ENCODE results near the gene PRSS36. TPM values are rescaled to one million over a fixed set of nuclear protein-coding genes. Genes with fewer than 3 reads are reported as not detected.
A peak's percentile ranks its signal among the peaks of the same experiment; 100 is the strongest.

Gene PRSS36
- total and polyA plus RNA-seq, 9 of the 15 experiments (the other 6 are each of a cell fraction or from before 2014, with no cell fraction given) = 0.09 to 1.2 (median 0.54) TPM; not detected in 2

GRCh38 chr16:31192856-31193642, 43.2 kb upstream of the PRSS36 start (continued):
- TF ChIP-seq REST (IDR thresholded peaks at IDR 0.05; ENCODE audit: borderline replicate concordance) (no peak), REST (CRISPR knock-in tag; IDR thresholded peaks at IDR 0.05; ENCODE audit: low read depth) (no peak), PHTF2 (CRISPR knock-in tag; IDR thresholded peaks at IDR 0.05) (no peak), HINFP (tag; conservative IDR thresholded peaks at IDR 0.05; ENCODE audit: low read depth) (no peak), POLR2AphosphoS5 (IDR thresholded peaks at IDR 0.05; ENCODE audit: control insufficient read depth, insufficient read depth, low read depth, low read length) (peak; percentile 8; the same call in 1 of the 2 replicates), POLR2A (conservative IDR thresholded peaks at IDR 0.05) (peak; percentile 36; the same call in 1 of the 2 replicates), ZBTB43 (CRISPR knock-in tag; IDR thresholded peaks at IDR 0.05) (0 out of 2 replicates have a peak, but pooled peaks have one; percentile 37), STAT5A (IDR thresholded peaks at IDR 0.05; ENCODE audit: borderline replicate concordance, low read length) (no peak), MYBL2 (IDR thresholded peaks at IDR 0.05; ENCODE audit: low read depth) (no peak), MYBL2 (CRISPR knock-in tag; IDR thresholded peaks at IDR 0.05; ENCODE audit: borderline replicate concordance) (no peak), POLR2G (IDR thresholded peaks at IDR 0.05; ENCODE audit: low read depth, low read length) (no peak), CCNT2 (IDR thresholded peaks at IDR 0.05; ENCODE audit: borderline replicate concordance, extremely low read depth, insufficient read length, low read depth, low read length) (no peak), ZBTB2 (IDR thresholded peaks at IDR 0.05) (no peak), TCF15 (CRISPR knock-in tag; IDR thresholded peaks at IDR 0.05) (no peak)

All from K562 (cell line).